Suppressor macrophage (primary cell): Measurements from ENCODE around the gene TCF7.

ENCODE experiments used
- DNase-seq, 4 experiments: peaks; one replicate each; pipeline ENCODE4 v3.0.0-alpha.2; 2020 to 2022
- total RNA-seq, 17 experiments: gene quantifications; one replicate each; lab custom pipeline; 2026; ENCODE audit warnings: mixed read lengths in 6 of 17, inconsistent platforms in 3 of 17; lab: John Stamatoyannopoulos, UW

Gene TCF7
- 0.10 to 4.3 (median 0.29) reads per million in 17 experiments for total RNA-seq

DNA sequence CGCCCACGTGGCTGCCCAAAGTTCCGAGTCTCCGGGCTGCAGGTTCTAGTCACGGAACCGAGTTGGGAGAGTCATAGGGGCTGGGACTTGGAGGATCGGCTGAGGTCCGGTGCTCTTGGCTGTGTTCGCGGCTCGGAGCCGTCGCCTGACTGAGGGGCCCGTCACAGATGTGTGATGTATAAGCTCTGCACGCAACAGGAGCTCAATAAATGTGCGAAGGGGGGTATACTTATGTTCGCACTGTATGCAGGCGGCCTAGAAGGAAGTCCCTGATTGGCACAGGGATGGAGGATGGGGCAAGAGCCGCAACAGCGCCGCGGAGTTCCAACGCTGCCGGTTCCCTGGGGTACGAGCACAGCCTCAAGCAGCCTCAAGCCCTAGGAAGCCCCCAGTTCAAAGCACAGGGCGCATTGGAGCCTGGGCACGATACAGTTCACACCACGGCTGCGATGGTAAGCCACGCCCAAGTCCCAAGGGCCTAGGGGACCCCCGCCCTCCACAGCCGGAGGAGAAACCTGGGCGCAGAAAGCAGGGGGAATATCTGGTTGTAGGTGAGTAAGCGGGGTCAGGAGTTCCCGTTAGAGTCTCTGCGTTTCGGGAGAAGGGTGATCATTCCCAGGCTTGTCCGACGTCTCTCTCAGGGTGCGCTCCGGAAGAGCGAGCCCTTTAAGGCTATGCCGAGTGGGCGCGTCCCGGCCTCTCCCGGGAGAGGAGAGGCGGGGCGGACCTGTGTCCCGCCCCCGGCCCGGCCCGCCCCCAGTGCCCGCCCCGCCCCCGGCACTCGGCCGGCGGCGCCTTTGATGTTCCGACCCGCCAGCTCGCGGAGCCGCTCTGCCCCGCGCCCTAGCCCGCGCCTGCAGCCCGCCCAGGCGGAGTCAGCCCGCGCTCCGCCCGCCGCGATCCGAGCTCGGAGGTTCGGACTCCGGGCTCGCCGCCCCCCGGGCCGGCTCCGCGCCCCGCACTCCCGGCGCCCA is at the start of gene TCF7:
Gene TCF7 (plus strand): TSS at position 780 of the 974 bp plus-strand sequence. CDS start 226 bp downstream, outside the sequence.
- DNase-seq, result peak; percentile 80 to 93 (median 88)

DNA sequence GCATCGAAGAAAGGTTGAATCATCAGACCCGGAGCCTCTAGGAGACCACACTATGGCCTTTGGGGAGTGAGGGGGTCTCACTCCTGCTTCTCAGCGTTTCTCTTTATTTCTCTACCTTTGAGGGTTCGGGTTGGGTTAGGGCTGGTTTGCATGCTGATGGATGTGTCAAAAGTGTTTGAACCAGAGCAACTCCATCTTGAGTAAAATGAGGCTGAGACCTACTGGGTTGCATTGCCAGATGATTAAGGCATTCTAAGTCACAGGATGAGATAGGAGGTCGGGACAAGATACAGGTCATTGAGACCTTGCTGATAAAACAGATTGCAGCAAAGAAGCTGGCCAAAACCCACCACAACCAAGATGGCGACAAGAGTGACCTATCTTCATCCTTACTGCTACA is 44.9 kb upstream of the TCF7 start:
- no peak for DNase-seq

DNA sequence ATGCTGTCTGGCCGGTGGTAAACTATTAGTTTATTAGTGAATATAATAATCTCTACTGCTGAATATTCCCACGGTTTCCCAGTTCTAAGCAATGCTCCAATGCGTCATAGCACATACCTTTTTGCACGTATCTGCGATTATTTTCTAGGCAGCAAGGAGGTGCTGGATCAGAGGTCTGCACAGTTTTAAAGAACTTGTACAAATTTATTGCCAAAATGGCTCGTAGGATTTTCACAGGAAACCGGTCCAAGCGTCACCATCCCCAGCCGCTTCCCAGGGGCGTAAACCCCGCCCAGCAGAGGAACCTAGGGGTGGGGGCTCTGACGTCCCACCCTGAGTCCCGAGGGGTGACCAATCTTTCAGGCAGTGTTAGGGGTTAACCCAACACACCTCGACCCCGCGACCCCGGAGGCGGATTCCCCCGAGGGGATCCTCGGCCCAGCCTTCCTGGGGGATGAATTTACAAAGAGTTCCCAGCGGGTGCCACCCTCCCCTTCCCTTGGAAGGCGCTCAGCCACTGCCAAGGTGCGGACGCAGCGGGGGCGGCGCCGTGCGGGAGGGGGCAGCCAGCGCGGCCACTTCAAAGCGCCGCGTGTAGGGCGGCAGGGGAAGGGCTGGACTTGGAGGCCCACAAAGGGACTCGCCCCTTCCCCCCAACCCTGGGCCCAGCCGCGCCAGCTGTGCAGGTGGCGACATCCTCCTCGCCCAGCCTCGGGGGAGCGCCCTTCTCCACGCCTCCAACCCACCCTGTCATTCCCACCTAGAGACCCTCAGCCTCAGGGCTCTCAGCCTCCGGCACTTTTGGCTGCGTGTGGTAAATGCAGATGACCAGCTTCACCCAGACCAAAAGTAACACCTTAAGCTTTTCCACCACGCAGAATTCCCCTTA is 43.5 kb upstream of the TCF7 start:
- no peak for DNase-seq

DNA sequence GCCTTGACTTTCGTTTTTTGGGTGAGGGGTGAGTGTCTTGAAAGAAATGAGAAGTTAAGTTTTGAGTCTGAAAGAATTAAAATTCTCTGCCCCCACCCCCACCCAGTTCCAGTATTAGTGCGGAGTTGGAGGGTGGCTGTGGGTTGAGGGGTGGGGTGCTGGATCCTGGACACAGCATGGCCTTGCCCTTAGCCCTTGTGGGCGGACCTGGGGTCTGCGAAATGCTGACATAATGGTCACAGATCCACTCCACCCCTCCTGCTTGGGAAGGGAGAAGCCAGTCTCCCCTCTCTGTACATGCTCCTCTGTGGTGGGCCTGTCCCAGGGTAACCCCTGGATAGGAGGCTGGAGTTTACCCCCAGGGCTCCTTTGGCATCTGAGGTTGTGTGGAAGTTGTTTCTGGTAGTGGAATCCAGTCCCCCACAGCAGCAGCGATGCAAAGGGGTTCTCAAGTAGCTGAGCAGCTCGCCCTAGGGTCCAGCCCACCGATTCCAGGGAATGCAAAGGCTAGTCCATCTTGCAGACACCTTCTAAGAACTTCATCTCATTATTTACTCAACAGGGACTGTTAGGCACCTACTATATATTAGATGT is 42.8 kb upstream of the TCF7 start:
- DNase-seq, result no peak

DNA sequence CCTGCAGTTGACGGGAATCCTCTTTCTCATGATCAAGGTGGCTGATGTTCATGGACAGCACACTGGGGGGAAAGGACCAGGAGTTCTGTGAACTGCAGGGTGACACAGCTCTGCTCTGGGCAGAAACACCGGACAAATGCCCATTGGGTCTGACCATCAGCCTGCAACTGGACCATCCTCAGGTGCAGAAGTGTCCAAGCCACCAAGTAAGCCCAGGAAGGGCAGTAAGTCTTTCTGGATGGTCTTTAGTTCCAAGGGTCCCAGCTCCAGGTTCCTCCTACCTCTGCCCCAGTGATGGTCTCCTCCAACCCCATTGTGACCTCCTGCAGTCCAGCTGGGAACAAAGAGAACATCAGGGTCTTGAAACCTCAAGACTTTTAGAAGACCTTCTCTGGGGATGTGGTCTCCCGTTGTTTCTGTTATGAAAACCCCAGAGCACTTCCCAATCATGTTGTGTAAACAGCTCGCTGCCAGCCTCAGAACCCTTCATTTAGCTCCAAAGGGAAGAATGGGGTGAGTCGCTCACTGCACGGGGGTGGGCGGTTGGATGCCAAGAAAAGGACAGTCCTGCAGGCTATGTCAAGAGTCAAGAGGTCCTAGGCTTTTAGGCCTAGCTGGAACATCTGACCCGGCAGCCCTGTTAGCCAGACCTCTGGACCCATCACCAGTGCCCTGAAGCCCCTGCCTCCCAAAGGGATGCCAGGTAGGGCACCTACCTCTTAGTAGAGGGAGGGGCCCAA is 41.8 kb upstream of the TCF7 start:
- DNase-seq, result peak in 3 of 4 experiments; percentile 30 to 50 (median 39)

DNA sequence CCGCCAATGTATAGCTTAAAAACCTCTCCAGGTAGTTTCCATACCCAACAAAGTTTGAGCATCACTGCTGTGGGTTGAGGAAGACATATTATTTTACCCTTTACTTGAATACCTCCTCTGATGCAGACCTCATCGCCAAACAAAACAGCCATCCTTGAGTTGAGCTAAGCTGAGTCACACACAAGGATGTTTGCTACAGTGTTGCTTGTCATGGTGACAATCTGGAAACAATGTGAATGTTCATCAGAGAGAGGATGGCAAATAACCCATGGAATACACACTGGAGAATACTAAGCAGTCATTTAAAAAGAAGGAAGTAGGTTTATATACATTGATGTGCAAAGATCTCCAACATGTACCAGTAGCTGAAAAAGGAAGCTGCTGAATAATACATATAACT is 41.1 kb upstream of the TCF7 start:
- peak in 2 of 4 experiments; percentile 15 to 43 for DNase-seq

DNA sequence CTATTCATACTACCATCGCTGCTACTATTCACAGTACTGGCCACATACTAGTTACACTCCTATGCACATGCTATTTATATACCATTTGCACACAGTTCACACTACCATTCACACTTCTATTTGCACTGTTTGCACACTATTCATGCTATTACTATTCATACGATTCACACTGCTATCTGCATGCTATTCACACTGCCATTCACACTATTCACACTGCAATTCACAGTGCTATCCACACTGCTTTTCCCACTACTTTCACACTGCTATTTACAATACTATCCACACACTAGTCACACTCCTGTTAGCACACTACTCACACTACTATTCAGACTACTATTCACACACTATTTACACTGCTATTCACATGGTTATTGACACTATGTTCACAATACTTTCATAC is 39.4 kb upstream of the TCF7 start:
- no peak for DNase-seq

DNA sequence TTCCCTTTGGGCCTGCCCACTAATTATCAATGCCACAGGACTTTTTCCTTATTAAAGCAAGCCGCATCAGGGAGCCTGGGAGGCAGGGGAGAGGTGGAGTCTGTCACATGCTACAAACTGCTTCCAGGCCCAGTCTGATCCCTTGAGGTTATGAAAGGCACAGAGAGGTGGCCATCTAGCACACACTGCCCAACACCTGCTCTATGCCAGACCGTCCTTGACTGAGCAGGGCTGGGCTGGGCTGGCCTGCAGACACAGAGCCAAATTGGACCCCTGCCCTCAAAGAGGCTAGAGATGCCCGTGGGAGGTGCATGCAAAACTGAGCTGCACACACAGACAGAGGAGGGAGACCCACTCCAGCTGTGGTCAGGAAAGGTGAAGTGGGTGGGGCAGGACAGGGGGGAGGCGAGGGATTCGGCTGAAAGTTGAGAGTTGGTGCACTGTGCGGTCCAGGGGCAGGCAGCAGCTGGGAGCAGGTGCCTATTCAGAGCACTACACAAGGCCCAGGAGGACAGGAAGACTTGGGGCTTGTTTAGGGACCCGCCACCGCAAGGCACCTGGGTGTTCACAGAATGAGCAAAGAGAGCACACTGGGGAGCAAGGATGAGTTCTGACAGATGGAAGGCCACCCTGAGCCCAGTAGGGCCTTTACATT is 36.4 kb upstream of the TCF7 start:
- DNase-seq, result no peak

DNA sequence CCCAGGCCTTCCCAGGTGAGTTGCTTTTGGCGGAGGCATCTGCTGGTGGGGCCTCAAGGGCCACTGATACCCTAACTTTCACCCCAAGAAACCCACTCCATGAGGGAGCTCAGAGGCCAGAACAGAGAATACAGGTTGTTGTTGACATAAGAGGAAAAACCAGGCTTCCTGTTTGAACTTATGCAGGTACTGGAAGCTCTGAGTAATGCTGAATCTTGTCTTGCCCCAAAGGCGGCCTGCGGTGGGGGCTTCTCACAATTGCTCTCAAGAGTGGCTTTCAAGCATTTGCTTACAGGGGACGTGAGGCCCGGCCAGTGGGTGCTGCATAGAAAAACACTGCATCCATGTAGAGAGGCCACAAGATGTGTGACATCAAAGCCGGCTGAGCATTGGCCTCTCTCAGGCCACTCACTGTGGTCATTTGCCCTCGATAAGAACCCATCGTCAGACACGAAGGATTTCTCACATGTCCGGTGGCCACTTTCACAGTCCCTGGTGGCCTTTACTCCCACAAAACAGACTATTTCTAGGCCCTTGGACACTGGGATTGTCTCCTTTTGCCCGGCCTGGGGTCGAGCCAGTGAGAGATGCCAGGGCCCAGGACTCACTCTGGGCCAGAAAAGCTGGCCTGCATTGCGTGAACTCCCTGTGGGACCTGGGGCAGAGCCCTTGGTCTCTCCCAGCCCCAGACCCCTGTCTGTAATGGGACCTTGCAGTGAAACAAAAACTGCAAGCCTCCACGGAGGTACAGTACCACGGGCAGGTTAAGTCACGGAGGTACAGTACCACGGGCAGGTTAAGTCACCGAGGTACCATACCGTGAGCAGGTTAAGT is 34.5 kb upstream of the TCF7 start:
- DNase-seq, result no peak

DNA sequence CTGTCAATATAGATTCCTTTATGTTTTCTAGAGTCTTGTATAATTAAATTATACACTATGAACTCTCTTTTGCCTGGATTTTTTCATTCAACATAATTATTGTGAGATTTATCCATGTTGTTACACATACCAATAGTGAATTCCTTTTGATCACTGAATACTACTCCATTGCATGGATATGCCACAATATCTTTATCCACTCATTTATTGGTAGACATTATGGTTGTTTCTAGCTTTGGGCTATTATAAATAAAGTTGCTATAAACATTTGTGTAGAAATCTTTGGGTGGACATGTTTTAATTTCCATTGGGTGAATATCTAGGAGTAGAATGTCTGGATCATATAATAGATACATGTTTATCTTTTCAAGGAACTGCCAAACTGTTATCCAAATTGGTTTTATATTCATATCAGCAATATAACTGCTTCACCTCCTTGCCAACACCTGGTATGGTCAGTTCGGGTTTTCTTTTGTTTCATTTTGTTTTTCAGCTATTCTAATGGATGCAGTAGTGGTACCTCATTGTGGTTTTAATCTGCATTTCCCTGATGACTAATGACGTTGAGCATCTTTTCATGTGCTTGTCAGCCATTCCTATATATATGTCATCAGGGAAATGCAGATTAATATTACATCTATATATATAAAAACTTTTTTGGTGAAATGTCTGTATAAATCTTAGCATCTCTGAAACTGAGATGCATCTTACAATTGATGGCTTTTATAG is 32.1 kb upstream of the TCF7 start:
- DNase-seq, result no peak

DNA sequence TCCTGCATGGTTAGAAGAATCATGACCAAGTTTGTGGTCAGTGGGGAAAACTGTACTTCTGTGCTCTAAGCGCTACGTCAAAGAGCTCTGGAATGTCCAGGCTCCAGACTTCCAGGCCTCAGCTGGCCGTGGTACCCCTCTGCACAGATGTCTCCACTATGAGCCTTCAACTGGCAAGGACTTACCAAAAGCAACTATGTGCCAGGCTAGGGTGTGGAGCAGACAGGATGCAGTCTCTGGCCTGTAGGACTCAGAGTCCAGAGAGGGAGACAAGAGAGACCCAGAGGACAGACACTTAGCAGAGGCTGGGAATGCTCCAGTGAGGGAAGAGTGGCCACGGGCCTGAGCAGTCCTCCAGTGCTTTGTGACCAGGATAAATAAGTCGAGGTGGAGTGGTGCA is 31.0 kb upstream of the TCF7 start:
- DNase-seq, result no peak

DNA sequence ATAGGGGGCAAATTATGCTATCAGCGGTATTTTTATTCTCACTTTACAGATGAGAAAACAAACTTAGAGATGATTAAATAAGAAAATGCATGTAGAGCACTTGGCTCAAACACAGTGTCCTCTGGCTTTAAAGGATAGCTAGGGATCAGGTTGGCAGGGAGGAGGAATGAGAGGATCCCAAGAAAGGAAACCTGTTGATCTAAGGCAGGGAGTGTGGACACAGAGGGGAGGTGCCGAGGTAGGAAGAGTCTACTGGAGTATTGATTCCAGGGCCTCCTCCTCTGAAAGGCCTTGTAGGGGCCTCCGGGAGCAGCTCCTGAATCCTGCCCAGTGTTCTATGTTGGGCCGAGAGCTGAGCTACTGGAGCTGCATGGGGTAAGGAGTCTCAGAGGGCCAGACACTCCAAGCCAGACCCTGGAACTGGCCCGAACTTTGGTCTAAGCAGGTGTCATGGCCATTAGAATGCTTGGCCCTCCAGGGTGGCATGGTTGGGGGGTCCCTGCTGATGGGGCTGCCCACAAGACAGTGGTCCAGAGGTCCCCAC is 30.4 kb upstream of the TCF7 start:
- no peak for DNase-seq

DNA sequence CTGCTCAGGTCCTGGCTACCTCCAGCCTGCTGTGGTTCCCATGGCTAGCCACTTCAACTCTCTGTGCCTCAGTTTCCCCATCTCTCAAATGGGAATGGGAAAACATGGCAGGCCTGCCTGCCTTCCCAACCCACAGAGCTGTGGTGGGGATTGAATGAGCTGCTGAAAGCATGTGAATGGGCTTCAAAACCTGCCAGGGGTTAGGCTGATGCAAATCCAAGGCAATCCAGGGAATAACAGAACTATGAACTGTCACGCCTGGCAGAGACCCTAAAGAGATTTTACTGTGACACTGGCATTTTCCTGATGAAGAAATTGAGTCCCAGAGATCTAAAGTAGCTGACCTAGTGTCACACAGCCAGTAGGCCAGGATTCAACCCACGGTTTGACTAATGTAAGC is 29.9 kb upstream of the TCF7 start:
- DNase-seq, result no peak

DNA sequence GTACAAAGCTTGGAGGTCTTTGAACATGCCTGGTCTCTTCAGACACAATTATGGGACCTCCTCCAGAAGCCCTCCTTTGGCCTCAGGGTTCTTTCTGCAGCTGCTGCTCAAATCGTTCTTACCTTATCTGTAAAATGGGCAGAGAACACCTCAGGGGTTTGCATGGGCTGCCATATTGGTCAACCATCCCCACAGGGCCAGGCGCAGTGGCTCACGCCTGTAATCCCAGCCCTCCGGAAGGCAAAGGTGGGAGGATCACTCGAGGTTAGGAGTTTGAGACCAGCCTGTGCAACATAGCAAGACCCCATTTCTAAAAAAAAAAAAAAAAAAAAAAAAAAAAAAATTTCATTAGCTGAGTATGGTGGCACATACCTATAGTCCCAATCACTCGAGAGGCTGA is 29.1 kb upstream of the TCF7 start:
- DNase-seq, result no peak

DNA sequence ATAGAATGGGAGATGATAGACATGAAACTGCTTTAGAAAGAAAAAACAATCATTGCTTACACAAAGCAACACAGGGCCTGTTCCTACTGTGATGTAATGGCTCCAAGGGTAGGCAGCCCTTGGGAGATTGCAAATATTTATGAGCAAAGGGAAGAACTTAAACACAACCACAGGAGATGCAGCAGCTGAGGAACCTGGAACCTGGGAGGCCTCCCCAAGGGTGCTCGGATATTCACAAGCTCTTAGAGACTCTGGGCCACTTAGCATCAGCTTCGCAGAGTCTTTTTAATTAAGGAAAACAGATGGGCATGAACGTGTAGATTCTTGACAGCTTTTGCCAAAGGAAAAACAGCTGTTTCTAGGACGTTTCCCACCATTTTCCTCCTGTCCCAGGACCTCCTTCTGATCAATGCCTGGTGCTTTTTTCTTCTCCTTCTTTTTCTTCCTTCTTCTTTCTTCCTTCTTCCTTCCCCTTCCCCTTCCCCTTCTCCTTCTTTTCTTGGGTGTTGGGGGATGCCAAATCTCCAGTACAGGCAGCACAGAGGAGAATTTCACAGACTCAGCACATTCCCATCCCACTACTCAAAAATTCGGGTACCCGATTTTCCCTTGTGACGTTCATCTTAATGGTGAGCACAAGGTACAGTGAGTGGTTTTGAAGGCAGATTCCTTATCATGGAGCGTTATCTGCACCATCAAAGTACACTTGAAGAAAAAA is 28.1 kb upstream of the TCF7 start:
- no peak for DNase-seq

DNA sequence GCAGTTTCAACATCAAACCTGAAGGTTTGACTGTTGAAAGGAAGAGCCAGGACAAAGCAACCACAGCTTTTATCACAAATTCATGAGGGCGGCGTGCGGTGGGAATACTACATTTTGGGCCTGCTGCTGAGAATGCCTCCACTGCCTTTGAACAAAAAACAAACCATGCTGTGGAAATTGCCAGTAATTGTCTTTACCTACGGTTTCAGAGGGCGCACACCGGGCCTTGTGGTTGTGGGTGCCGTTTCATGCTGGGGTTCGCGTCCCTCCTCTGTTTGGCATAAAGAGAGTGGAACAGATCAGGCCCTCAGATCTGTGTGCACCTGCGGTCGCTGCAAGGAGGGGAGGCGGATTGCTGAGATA is 27.6 kb upstream of the TCF7 start:
- no peak for DNase-seq

DNA sequence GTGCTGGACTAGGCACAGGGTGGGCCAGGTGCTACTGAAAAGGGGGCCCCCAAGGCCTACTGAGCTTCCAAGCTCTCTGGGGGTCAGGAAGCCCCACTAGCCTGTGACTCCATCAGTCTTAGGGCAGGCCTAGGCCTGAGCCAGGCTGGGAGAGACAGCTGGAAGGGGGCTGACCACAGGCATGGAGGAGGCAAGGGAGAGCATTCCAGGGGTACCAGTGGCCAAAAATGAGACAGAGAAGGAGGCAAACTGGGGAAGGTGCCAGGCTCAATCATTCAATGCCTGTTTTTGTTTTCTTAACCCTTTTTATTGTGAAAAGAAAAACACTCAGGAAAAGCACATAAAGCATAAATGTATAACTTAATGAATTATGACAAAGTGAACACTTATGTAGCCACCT is 26.2 kb upstream of the TCF7 start:
- no peak for DNase-seq

DNA sequence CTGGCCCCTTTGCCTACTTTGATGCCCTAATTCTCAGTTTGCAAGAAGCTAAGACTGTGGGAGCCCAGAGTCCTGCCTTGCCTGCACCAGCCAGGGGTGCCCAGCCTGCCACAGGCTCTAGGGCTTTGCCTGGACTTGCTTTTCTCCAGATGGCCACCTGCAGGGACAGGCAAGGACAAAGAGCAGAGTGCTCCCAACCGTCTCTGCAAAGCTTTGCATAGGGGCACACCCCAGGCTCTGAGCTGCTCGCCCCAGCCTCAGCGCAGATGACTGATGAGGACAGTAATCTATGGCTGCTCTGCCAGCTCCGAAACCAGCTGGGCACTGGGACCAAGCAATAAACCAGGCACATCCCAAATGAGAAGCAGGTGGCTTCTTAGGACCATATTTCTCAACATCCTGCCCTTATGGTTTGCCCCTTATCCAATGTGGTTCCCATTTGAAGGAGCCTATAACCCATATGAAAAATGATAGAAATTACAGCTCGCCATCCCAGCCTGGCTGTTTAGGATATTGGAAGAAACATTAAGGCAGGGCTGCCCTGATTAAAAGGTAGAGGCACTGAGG is 25.4 kb upstream of the TCF7 start:
- no peak for DNase-seq

DNA sequence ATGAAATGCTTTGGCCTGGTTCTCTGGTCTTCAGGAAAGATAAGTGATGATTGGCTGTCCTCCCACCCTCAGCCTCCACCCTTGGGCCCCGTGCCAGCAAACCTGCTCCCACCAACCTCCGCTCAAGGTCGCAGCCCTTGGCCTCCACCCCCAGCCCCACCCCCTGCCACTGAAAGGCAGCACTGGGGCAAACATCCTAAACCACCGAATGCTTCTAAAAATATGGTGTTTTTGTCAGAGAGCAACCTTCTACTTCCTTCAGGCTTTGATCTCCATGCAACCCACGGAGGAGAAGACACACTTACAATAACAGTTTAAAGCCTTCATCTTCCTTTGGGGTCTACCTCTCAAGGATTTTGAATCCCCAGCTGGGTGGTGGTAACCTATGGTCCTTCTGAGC is 24.0 kb upstream of the TCF7 start:
- no peak for DNase-seq
